Measurements from ENCODE around the gene NNT.

Gene NNT

GRCh38 chr5:43609752-43610151 lies 6.8 kb downstream of the NNT start:
- H3K4me3 ChIP-seq: no peak overlapping the region
- intact Hi-C loops (cut with DNase I; ENCODE audit: low total_unique reads): loop anchor here (10.0 kb wide), 1 partner anchor 125 kb away; the partner anchor contains the start of gene TMEM267
- H3K36me3 ChIP-seq: peaks cover 40 to 47% (median 44%) of the 10 kb centered on the region in 3 donors
- no peaks in the 10 kb centered on the region for H3K9me3 ChIP-seq
- H3K4me1 ChIP-seq: peaks cover 0 to 3% (median 0%) of the 10 kb centered on the region in 4 donors
- no peaks in the 10 kb centered on the region for H3K27me3 ChIP-seq
- no peak overlapping the region for H3K27ac ChIP-seq
- no peak for DNase-seq
- no peak for TF ChIP-seq CTCF (IDR thresholded peaks at IDR 0.05)

- no peaks in the 10 kb centered on the region for H3K9me3 ChIP-seq
- peaks cover 47 to 57% (median 49%) of the 10 kb centered on the region in 3 donors for H3K36me3 ChIP-seq
- DNase-seq: no peak
- peaks cover 0 to 13% (median 0%) of the 10 kb centered on the region in 4 donors for H3K4me1 ChIP-seq
- H3K4me3 ChIP-seq: no peak overlapping the region
- H3K27me3 ChIP-seq: no peaks in the 10 kb centered on the region
- no peak for TF ChIP-seq CTCF (IDR thresholded peaks at IDR 0.05)
- H3K27ac ChIP-seq: no peak overlapping the region
- intact Hi-C loops (cut with DNase I; ENCODE audit: low total_unique reads): no loop called here
Measured at GRCh38 chr5:43613370-43613769, 10.4 kb downstream of the NNT start.

- Histone ChIP-seq H3K27ac (no peak overlapping the region), H3K4me1 (peaks cover 0 to 13% (median 0%) of the 10 kb centered on the region in 4 donors), H3K36me3 (peaks cover 41 to 57% (median 41%) of the 10 kb centered on the region in 3 donors), H3K9me3 (no peaks in the 10 kb centered on the region), H3K27me3 (no peaks in the 10 kb centered on the region), H3K4me3 (no peak overlapping the region)
- intact Hi-C loops (cut with DNase I; ENCODE audit: low total_unique reads): no loop called here
- no peak for DNase-seq
- no peak for TF ChIP-seq CTCF (IDR thresholded peaks at IDR 0.05)
Measured at GRCh38 chr5:43615445-43616184, 12.6 kb downstream of the NNT start.

GRCh38 chr5:43616535-43616934 lies 13.6 kb downstream of the NNT start:
- H3K9me3 ChIP-seq: no peaks in the 10 kb centered on the region
- no peaks in the 10 kb centered on the region for H3K27me3 ChIP-seq
- peaks cover 0 to 13% (median 0%) of the 10 kb centered on the region in 4 donors for H3K4me1 ChIP-seq
- no peak overlapping the region for H3K27ac ChIP-seq
- H3K36me3 ChIP-seq: peaks cover 33 to 55% (median 41%) of the 10 kb centered on the region in 3 donors
- TF ChIP-seq CTCF (IDR thresholded peaks at IDR 0.05): no peak
- intact Hi-C loops (cut with DNase I; ENCODE audit: low total_unique reads): no loop called here
- H3K4me3 ChIP-seq: no peak overlapping the region
- no peak for DNase-seq

GRCh38 chr5:43619380-43619779 lies 16.4 kb downstream of the NNT start:
- Histone ChIP-seq H3K27me3 (no peaks in the 10 kb centered on the region), H3K36me3 (peaks cover 12 to 35% (median 18%) of the 10 kb centered on the region in 3 donors), H3K9me3 (no peaks in the 10 kb centered on the region), H3K27ac (no peak overlapping the region), H3K4me3 (no peak overlapping the region), H3K4me1 (peaks cover 0 to 13% (median 0%) of the 10 kb centered on the region in 4 donors)
- intact Hi-C loops (cut with DNase I; ENCODE audit: low total_unique reads): no loop called here
- DNase-seq: no peak
- TF ChIP-seq CTCF (IDR thresholded peaks at IDR 0.05): no peak
